Endodermal cell (in vitro differentiated cells): ENCODE results near the gene EXOC3L4. TPM values are rescaled to one million over a fixed set of nuclear protein-coding genes. Genes with fewer than 3 reads are reported as not detected.

Source experiments
- DNase-seq: peaks from one replicate; pipeline ENCODE4 v3.0.0-alpha.2; 2017
- H3K27ac ChIP-seq: 2 replicates; pipeline ENCODE4 v1.5.1; 2013; ENCODE audit warnings: mild to moderate bottlenecking, low read depth, low read length, moderate library complexity
- H3K27me3 ChIP-seq: 2 replicates; pipeline ENCODE4 v1.6.1; 2013; ENCODE audit warnings: mild to moderate bottlenecking, low read length, moderate library complexity; ENCODE audit not compliant: insufficient read depth, control insufficient read depth, poor library complexity, severe bottlenecking
- H3K36me3 ChIP-seq: 2 replicates; pipeline ENCODE4 v1.7.0; 2013; ENCODE audit warnings: mild to moderate bottlenecking, low read length, moderate library complexity; ENCODE audit not compliant: control insufficient read depth, insufficient read depth
- H3K4me1 ChIP-seq: one replicate; pipeline ENCODE4 v1.7.0; 2013; ENCODE audit warnings: low read length; ENCODE audit not compliant: control insufficient read depth, insufficient read depth
- H3K4me3 ChIP-seq: 2 replicates; pipeline ENCODE4 v1.5.1; 2013; ENCODE audit warnings: mild to moderate bottlenecking, low read length, moderate library complexity
- H3K9ac ChIP-seq: 2 replicates; pipeline ENCODE4 v1.6.1; 2013; ENCODE audit warnings: mild to moderate bottlenecking, low read length, moderate library complexity; ENCODE audit not compliant: poor library complexity, severe bottlenecking; ENCODE audit errors: extremely low read depth
- H3K9me3 ChIP-seq: 2 replicates; pipeline ENCODE4 v1.6.1; 2013; ENCODE audit warnings: mild to moderate bottlenecking, low read length, moderate library complexity; ENCODE audit not compliant: control insufficient read depth
- H3K27ac Mint-ChIP-seq: 2 replicates; pipeline ENCODE4 v1.8.0; 2020; ENCODE audit warnings: mixed read lengths
- H3K27me3 Mint-ChIP-seq: 2 replicates; pipeline ENCODE4 v1.8.0; 2021; ENCODE audit warnings: mild to moderate bottlenecking, mixed read lengths; ENCODE audit not compliant: insufficient read depth
- H3K36me3 Mint-ChIP-seq: 2 replicates; pipeline ENCODE4 v1.8.0; 2020; ENCODE audit warnings: low read depth, mixed read lengths
- H3K4me1 Mint-ChIP-seq: 2 replicates; pipeline ENCODE4 v1.8.0; 2020; ENCODE audit warnings: mixed read lengths
- H3K4me3 Mint-ChIP-seq: 2 replicates; pipeline ENCODE4 v1.8.0; 2020; ENCODE audit warnings: mild to moderate bottlenecking, moderate library complexity, mixed read lengths
- H3K9me3 Mint-ChIP-seq: 2 replicates; pipeline ENCODE4 v1.8.0; 2020; ENCODE audit warnings: mild to moderate bottlenecking, mixed read lengths
- WGBS, 2 experiments: methylation state at CpG; one replicate each; pipeline versions ENCODE4 v1.1.5 to v1.1.7; 2013; ENCODE audit warnings: missing lambda C conversion rate in 2 of 2, mixed read lengths in 1 of 2; ENCODE audit not compliant: insufficient coverage in 1 of 2, insufficient read length in 1 of 2; 5-methylcytosine and 5-hydroxymethylcytosine counted together
- total RNA-seq, 2 donors: library from RNA; stranded (reverse); fragmentation: NEBNext Ultra II Directional in 1 of 2; extraction: Animal tissue kit (Norgen Biotek cat#: 25700) in 1 of 2; gene quantifications; 2 replicates in 1 of 2; 3 replicates in 1 of 2; pipeline ENCODE4 v1.2.1, GENCODE V29; 2021
- TF ChIP-seq, protein P1 (sequence below): fragments of 200-600 bp; sonication (generic); conservative IDR thresholded peaks from 2 replicates; pipeline ENCODE4 v1.5.0; 2021; ENCODE audit warnings: antibody characterized with exemption, mild to moderate bottlenecking

Gene EXOC3L4
- total RNA-seq, 2 donors from 2014 or later: 2.5 to 3.6 TPM

- Mint-ChIP-seq H3K9me3 (peaks cover 3% of the 10 kb centered on the region), H3K4me1 (peaks cover 6% of the 10 kb centered on the region), H3K27ac (no peak overlapping the region), H3K4me3 (no peak overlapping the region), H3K27me3 (peaks cover 45% of the 10 kb centered on the region), H3K36me3 (no peaks in the 10 kb centered on the region)
- H3K27me3 ChIP-seq: peaks cover 26% of the 10 kb centered on the region
- H3K9me3 ChIP-seq: no peaks in the 10 kb centered on the region
- no peak overlapping the region for H3K4me3 ChIP-seq
- peak; percentile 79 for DNase-seq
- WGBS, 2 experiments: 18 to 25% methylated on average over 26 to 68 of the region's 68 CpGs
- no peaks in the 10 kb centered on the region for H3K36me3 ChIP-seq
- H3K9ac ChIP-seq: no peak overlapping the region
- no peak overlapping the region for H3K27ac ChIP-seq
- TF ChIP-seq, protein P1, sequence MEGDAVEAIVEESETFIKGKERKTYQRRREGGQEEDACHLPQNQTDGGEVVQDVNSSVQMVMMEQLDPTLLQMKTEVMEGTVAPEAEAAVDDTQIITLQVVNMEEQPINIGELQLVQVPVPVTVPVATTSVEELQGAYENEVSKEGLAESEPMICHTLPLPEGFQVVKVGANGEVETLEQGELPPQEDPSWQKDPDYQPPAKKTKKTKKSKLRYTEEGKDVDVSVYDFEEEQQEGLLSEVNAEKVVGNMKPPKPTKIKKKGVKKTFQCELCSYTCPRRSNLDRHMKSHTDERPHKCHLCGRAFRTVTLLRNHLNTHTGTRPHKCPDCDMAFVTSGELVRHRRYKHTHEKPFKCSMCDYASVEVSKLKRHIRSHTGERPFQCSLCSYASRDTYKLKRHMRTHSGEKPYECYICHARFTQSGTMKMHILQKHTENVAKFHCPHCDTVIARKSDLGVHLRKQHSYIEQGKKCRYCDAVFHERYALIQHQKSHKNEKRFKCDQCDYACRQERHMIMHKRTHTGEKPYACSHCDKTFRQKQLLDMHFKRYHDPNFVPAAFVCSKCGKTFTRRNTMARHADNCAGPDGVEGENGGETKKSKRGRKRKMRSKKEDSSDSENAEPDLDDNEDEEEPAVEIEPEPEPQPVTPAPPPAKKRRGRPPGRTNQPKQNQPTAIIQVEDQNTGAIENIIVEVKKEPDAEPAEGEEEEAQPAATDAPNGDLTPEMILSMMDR: no peak
- peaks cover 8% of the 10 kb centered on the region for H3K4me1 ChIP-seq
Observed at GRCh38 chr14:103103461-103104388, 9.2 kb downstream of the EXOC3L4 start.

GRCh38 chr14:103104389-103104653, 9.8 kb downstream of the EXOC3L4 start:
- Mint-ChIP-seq H3K4me3 (no peak overlapping the region), H3K4me1 (peaks cover 6% of the 10 kb centered on the region), H3K36me3 (no peaks in the 10 kb centered on the region), H3K27ac (no peak overlapping the region), H3K27me3 (peaks cover 45% of the 10 kb centered on the region), H3K9me3 (peaks cover 3% of the 10 kb centered on the region)
- TF ChIP-seq, protein P1: no peak
- peaks cover 26% of the 10 kb centered on the region for H3K27me3 ChIP-seq
- no peaks in the 10 kb centered on the region for H3K9me3 ChIP-seq
- H3K4me3 ChIP-seq: no peak overlapping the region
- H3K36me3 ChIP-seq: no peaks in the 10 kb centered on the region
- DNase-seq: no peak
- WGBS, 2 experiments: 2 to 15% methylated on average over 7 to 20 of the region's 20 CpGs
- no peak overlapping the region for H3K27ac ChIP-seq
- peaks cover 2% of the 10 kb centered on the region for H3K4me1 ChIP-seq
- H3K9ac ChIP-seq: no peak overlapping the region

- 9 to 14% methylated on average over 23 to 59 of the region's 59 CpGs for WGBS, 2 experiments
- Mint-ChIP-seq H3K27me3 (peaks cover 48% of the 10 kb centered on the region), H3K4me1 (peaks cover 7% of the 10 kb centered on the region), H3K36me3 (no peaks in the 10 kb centered on the region), H3K4me3 (no peak overlapping the region), H3K27ac (no peak overlapping the region), H3K9me3 (peaks cover 3% of the 10 kb centered on the region)
- Histone ChIP-seq H3K9ac (no peak overlapping the region), H3K27me3 (peaks cover 26% of the 10 kb centered on the region), H3K9me3 (no peaks in the 10 kb centered on the region), H3K36me3 (no peaks in the 10 kb centered on the region), H3K4me3 (no peak overlapping the region), H3K27ac (no peak overlapping the region), H3K4me1 (no peaks in the 10 kb centered on the region)
- peak; percentile 94 for DNase-seq
- TF ChIP-seq, protein P1: peak; percentile 95
Observed at GRCh38 chr14:103104654-103105452, 10.3 kb downstream of the EXOC3L4 start.
